ENCODE measurements around the gene SYCP2. TPM values are rescaled to one million over a fixed set of nuclear protein-coding genes. Genes with fewer than 3 reads are reported as not detected.
A peak's percentile ranks its signal among the peaks of the same experiment; 100 is the strongest.

SYCP2 gene
- total RNA-seq, 6 donors from 2014 or later, result 1.1 to 13.3 (median 2.0) TPM

- no peaks in the 10 kb centered on the region for H3K36me3 ChIP-seq
- H3K4me1 ChIP-seq, result no peaks in the 10 kb centered on the region
- DNase-seq (no peak), ATAC-seq (ENCODE audit: low FRiP score in 2 of 2) (no peak)
- no peak overlapping the region for H3K4me3 ChIP-seq
- no peaks in the 10 kb centered on the region for H3K27me3 ChIP-seq
- TF ChIP-seq POLR2AphosphoS5 (IDR thresholded peaks at IDR 0.05), result no peak
- TF ChIP-seq, protein P1, sequence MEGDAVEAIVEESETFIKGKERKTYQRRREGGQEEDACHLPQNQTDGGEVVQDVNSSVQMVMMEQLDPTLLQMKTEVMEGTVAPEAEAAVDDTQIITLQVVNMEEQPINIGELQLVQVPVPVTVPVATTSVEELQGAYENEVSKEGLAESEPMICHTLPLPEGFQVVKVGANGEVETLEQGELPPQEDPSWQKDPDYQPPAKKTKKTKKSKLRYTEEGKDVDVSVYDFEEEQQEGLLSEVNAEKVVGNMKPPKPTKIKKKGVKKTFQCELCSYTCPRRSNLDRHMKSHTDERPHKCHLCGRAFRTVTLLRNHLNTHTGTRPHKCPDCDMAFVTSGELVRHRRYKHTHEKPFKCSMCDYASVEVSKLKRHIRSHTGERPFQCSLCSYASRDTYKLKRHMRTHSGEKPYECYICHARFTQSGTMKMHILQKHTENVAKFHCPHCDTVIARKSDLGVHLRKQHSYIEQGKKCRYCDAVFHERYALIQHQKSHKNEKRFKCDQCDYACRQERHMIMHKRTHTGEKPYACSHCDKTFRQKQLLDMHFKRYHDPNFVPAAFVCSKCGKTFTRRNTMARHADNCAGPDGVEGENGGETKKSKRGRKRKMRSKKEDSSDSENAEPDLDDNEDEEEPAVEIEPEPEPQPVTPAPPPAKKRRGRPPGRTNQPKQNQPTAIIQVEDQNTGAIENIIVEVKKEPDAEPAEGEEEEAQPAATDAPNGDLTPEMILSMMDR (IDR thresholded peaks at IDR 0.05), result peak; percentile 49 to 73 (median 64)
- 71% methylated on average over 7 of the region's 7 CpGs for whole genome bisulfite sequencing, 2 donors
- H3K27ac ChIP-seq, result no peak overlapping the region
- no peaks in the 10 kb centered on the region for H3K9me3 ChIP-seq
These were observed 83.3 kb downstream of the SYCP2 start for GRCh38 chr20:59850018-59850641.

- 63 to 82% methylated on average over 2 of the region's 2 CpGs for WGBS, 2 donors
- ATAC-seq (ENCODE audit: low FRiP score in 2 of 2), result no peak
- Histone ChIP-seq H3K4me1 (no peaks in the 10 kb centered on the region), H3K36me3 (no peaks in the 10 kb centered on the region), H3K4me3 (no peak overlapping the region), H3K9me3 (no peaks in the 10 kb centered on the region), H3K27me3 (no peaks in the 10 kb centered on the region), H3K27ac (no peak overlapping the region)
- TF ChIP-seq POLR2AphosphoS5 (IDR thresholded peaks at IDR 0.05) (no peak), POLR2A (IDR thresholded peaks at IDR 0.05) (no peak), EP300 (IDR thresholded peaks at IDR 0.05) (no peak)
- TF ChIP-seq, protein P1 (IDR thresholded peaks at IDR 0.05), result no peak
- DNase-seq, result no peak
These were observed 85.3 kb downstream of the SYCP2 start for GRCh38 chr20:59848182-59848581.

- Histone ChIP-seq H3K4me3 (no peak overlapping the region), H3K9me3 (no peaks in the 10 kb centered on the region), H3K36me3 (peaks cover 0 to 15% (median 3%) of the 10 kb centered on the region in 4 donors), H3K27me3 (no peaks in the 10 kb centered on the region), H3K27ac (no peak overlapping the region), H3K4me1 (no peaks in the 10 kb centered on the region)
- DNase-seq (no peak), ATAC-seq (ENCODE audit: low FRiP score in 2 of 2) (no peak)
- TF ChIP-seq POLR2A (IDR thresholded peaks at IDR 0.05), result no peak
- TF ChIP-seq, protein P1 (IDR thresholded peaks at IDR 0.05), result no peak
- 81 to 83% methylated on average over 3 of the region's 3 CpGs for WGBS, 2 donors
These were observed 88.0 kb downstream of the SYCP2 start for GRCh38 chr20:59845472-59845871.

DNA sequence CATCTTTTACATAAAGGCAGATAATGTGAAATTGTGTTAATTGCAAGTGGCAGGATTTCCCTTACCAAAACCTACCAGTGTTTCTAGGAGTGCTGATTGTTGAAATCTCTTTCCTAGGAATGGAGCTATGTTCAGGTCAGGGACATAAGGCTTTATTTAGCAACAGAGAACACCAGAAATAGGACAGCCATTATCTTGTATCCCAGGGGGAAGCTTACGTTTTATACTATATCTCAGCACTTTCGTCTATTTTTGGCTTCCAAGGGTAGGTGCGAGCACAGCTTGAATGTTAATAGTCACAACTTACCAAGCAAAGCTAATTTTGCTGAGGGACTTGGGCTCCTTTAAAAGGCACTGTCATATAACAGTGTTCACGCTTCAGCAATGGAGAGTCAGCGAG is 94.0 kb downstream of the SYCP2 start:
- DNase-seq, result no peak
- peaks cover 6 to 15% (median 10%) of the 10 kb centered on the region in 4 donors for H3K4me1 ChIP-seq
- H3K9me3 ChIP-seq, result no peaks in the 10 kb centered on the region
- H3K4me3 ChIP-seq, result no peak overlapping the region
- H3K36me3 ChIP-seq, result peaks cover 0 to 15% (median 3%) of the 10 kb centered on the region in 4 donors
- no peak overlapping the region for H3K27ac ChIP-seq
- ATAC-seq (ENCODE audit: low FRiP score in 2 of 2), result no peak
- TF ChIP-seq EP300 (IDR thresholded peaks at IDR 0.05), result no peak
- TF ChIP-seq, protein P1 (IDR thresholded peaks at IDR 0.05), result no peak
- no peak for TF ChIP-seq POLR2A (IDR thresholded peaks at IDR 0.05)
- no peak for TF ChIP-seq POLR2AphosphoS5 (IDR thresholded peaks at IDR 0.05)
- no peaks in the 10 kb centered on the region for H3K27me3 ChIP-seq
- WGBS, 2 donors, result 85 to 88% methylated on average over 5 of the region's 5 CpGs
